Fibroblast of upper back skin (primary cell): ENCODE measurements around the gene APOC3.
A peak's percentile ranks its signal among the peaks of the same experiment; 100 is the strongest.
"Not testable (repeated sequence)": the region's sequence is repeated elsewhere in the genome, so short reads cannot be mapped to it uniquely, and the experiment has no call there.

Source experiments
- DNase-seq: peaks from one replicate; pipeline ENCODE4 v3.0.0-alpha.2; 2013

The APOC3 gene

DNA sequence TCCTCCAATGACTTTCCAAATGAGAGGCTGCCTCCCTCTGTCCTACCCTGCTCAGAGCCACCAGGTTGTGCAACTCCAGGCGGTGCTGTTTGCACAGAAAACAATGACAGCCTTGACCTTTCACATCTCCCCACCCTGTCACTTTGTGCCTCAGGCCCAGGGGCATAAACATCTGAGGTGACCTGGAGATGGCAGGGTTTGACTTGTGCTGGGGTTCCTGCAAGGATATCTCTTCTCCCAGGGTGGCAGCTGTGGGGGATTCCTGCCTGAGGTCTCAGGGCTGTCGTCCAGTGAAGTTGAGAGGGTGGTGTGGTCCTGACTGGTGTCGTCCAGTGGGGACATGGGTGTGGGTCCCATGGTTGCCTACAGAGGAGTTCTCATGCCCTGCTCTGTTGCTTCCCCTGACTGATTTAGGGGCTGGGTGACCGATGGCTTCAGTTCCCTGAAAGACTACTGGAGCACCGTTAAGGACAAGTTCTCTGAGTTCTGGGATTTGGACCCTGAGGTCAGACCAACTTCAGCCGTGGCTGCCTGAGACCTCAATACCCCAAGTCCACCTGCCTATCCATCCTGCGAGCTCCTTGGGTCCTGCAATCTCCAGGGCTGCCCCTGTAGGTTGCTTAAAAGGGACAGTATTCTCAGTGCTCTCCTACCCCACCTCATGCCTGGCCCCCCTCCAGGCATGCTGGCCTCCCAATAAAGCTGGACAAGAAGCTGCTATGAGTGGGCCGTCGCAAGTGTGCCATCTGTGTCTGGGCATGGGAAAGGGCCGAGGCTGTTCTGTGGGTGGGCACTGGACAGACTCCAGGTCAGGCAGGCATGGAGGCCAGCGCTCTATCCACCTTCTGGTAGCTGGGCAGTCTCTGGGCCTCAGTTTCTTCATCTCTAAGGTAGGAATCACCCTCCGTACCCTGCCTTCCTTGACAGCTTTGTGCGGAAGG lies 2.9 kb downstream of the APOC3 start:
- no peak for DNase-seq

GRCh38 chr11:116833491-116833815 lies 3.7 kb downstream of the APOC3 start:
- no peak for DNase-seq

DNA sequence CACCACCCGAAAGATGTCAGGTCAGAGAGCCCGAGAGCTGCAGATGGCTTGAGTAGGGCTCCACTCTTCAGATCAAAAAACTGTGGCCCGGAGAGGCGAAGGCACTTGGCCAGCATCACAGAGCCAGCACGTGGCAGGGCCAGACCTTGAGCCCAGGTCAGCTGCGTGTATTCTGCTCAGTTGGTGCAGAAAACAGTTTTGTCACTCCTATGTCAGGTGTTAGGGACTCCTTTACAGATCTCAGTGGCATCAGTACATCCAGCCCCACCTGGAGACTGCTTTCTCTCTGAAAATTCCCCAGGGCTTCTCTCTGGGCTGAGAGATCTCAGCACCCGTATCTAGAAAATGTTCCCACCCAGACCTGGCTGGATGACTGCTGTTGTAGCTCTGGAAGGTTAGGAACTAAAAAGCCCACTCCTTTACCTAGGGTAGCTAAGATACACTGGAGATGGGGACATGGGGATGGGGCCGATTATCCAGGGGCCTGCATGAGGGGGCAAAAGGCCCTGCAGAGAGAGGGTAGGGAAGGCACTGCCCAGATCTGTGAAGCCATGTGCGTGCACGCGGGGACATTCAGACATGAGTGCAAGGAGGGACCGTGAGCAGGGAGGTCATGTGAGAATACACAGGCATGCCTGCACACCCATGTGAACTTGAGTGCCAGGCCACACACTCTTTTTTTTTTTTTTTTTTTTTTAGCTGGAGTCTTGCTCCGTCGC lies 4.3 kb downstream of the APOC3 start:
- no peak for DNase-seq

GRCh38 chr11:116834535-116835041 lies 4.9 kb downstream of the APOC3 start:
- DNase-seq = not testable (repeated sequence)

- DNase-seq = no peak
Observed at GRCh38 chr11:116835042-116835772, 5.5 kb downstream of the APOC3 start.

DNA sequence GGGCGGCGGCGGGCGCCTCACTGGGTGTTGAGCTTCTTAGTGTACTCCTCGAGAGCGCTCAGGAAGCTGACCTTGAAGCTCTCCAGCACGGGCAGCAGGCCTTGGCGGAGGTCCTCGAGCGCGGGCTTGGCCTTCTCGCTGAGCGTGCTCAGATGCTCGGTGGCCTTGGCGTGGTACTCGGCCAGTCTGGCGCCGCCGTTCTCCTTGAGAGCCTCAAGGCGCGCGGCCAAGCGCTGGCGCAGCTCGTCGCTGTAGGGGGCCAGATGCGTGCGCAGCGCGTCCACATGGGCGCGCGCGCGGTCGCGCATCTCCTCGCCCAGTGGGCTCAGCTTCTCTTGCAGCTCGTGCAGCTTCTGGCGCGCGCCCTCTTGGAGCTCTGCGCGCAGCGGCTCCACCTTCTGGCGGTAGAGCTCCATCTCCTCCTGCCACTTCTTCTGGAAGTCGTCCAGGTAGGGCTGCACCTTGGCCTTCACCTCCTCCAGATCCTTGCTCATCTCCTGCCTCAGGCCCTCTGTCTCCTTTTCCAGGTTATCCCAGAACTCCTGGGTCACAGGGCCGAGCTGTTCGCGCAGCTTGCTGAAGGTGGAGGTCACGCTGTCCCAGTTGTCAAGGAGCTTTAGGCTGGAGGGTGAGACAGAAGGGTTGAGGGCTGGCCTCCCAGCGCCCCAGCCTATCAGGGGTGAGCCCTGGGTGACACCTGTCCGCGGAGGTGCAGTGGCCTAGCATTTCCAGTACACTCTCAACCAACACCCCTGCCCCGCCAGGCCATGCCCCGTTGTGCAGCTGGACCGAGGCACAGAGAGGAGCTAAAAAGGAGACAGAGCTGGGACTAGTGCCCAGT lies 6.3 kb downstream of the APOC3 start:
- peak; percentile 93 for DNase-seq

GRCh38 chr11:116836632-116836991 lies 6.9 kb downstream of the APOC3 start:
- no peak for DNase-seq

- peak; percentile 24 for DNase-seq
Observed at GRCh38 chr11:116837231-116838091, 7.8 kb downstream of the APOC3 start, which contains the start of gene APOA1. APOA1 (minus strand) TSS chr11:116837622; CDS start chr11:116837387, 235 bp downstream.

- no peak for DNase-seq
Observed at GRCh38 chr11:116838321-116839084, 8.8 kb downstream of the APOC3 start.

GRCh38 chr11:116840224-116840745 lies 10.6 kb downstream of the APOC3 start:
- DNase-seq = peak; percentile 22

DNA sequence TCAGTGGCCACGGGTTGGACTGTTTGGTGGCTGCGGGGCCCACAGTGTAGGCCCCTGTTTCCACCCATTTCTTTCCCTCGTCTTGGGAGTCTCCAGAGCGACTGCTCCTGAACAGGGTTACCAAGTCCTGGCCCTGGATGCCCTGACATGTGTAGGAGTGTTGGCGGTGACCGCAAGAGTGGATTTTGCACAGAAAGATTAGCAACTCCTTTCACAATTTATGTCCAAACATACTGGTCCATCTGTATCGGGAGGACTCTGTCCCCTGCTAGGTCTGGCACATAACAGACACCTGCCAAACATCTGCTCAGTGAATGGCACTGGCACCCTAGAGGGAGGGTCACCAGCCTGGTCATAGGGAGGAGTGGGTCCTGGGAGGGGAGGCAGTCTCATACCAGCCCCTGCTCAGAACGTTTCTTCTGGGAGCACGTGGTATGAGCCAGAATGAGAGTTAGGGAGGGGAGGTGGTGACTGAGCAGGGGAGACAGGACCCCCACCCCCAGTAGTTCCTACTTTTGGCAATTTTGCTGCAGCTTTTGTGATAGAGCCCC lies 11.1 kb downstream of the APOC3 start:
- DNase-seq = no peak

GRCh38 chr11:116842117-116842516 lies 12.4 kb downstream of the APOC3 start:
- no peak for DNase-seq

DNA sequence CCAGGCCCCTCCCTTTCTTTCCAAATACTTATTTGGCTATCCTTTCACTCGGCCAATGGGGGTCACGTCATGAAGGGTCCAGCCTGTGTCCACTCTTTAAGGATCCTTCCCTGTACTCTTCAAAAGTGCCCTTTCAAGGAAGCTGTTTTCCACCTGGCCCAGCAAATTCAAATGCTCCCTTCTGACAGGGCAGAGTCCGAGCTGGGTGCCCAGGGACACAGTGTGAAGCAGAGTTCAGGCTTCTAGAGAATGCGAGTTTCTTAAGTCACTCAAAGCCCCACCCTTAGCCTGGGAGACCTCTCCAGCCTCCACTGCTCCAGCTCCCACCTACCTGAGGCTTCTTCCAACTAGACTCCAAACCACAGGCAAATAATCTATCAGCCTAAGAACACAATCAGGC lies 13.2 kb downstream of the APOC3 start:
- DNase-seq = no peak

DNA sequence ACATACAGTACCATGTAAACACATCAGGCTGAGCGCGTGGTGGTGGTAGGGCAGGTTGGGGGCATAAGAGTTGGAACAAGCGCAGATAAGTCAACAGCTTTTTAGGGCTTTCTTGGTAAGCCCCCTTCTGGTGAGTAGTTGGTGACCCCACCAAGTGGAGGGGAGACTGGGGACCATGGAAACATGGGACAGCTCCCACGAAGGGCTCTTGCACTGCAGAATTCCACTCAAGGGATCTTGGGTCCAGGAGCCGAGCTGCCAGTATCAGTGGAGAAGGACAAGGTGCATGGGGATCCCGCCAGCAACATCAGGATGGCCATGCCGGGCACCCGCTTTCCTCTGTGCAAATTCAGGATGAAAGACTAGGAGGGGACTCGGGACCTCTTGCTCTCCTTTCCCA lies 14.0 kb downstream of the APOC3 start:
- no peak for DNase-seq

DNA sequence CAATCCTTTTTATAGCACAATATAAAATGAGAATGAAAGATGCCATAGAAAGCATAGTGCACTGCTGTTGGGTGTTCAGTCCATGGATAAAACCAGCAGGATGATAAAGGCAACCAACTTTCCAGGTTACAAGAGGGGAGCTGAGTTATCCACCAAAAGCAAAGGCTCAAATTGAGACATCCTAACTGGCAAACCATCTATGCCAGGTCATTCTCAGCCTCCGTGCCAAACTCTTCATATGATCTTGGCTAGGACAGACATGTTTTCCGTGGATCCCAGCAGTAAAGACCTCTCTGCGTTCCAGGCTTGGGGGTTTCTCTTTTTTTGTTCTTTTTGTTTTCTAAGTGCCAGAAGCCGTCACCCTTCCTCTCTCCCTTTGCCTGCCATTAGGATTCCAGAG lies 15.0 kb downstream of the APOC3 start:
- DNase-seq = no peak

DNA sequence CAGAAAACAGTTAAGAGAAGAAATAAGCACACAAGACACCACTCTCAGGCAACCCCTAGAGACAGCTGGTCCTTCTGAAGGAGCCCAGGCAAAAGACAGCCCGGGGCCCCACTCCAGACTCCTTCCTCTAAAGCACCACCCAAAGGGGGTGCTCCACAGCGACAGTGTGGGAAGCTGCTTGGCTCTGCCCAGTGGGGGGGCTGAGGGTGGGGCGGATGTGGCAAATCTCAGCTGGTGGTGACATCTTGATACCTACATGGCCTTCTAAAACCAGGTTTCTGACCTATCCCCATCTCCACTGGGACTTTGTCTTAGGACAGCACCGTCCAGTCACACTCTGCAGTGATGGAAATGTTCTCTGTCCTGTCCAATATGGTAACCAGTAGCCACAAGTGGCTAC lies 17.9 kb downstream of the APOC3 start:
- DNase-seq = no peak

GRCh38 chr11:116849060-116849459 lies 19.4 kb downstream of the APOC3 start:
- DNase-seq = no peak

GRCh38 chr11:116849486-116849885 lies 19.8 kb downstream of the APOC3 start:
- no peak for DNase-seq

DNA sequence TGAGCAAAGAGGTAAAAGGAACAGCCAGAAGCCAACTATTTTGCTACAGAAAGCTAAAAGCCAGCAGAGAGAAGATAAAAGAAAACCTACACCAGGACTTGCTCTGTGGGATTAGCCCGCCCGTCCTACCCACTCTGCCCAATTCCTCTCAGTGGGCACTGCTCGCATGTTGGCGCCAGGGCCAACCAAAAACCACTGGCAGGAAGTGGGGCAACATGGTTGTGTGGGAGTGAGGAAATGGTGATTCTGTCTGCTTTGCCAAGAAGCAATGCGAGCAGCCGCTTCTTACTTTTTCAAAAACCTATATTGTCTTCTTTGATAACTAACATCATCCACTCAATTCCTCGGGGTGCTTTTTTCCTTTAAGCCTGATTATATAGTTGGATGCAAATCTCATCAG lies 21.9 kb downstream of the APOC3 start:
- no peak for DNase-seq
